ENCODE results near the gene COL4A5. TPM values are rescaled to one million over a fixed set of nuclear protein-coding genes. Genes with fewer than 3 reads are reported as not detected.

The COL4A5 gene
- total RNA-seq, 1 experiment from 2014 or later: 29.4 TPM

DNA sequence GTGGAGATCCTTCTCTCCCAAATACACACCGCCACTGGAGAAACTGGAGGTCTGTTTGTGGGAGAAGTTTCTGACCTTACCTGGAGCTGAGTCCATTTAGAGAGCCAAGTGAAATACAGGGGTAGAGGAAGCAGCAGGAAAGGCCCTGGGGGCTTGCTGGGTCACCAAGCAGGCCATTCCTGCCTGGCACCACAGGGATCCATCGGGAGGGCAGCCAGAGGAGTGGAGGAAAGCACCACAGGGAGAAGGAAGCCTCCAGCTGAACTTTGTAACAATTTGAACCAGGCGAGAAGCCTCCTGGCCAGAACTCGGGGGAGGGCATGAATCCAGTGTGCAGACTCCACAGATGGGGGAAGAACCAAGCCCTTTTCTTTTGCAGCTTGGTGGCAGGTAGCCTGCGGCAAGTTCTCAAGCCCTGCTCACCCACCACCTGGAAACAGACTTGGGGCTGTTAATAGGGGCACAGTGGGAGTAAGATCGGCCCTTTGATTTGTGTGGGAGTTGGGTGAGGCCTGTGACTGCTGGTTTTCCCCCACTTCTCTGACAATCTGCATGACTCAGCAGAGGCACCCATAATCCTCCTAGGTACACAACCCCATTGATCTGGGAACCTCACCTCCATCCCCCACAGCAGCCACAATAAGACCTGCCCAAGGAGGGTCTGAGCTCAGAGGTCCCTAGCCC is 202.1 kb downstream of the COL4A5 start (continued):
- no peak for TF ChIP-seq RAD21 (IDR thresholded peaks at IDR 0.05; ENCODE audit: low read depth)
- TF ChIP-seq, protein P1, sequence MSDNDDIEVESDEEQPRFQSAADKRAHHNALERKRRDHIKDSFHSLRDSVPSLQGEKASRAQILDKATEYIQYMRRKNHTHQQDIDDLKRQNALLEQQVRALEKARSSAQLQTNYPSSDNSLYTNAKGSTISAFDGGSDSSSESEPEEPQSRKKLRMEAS (IDR thresholded peaks at IDR 0.05): no peak

- H3K9me2 ChIP-seq (ENCODE audit: insufficient read depth): no peaks in the 10 kb centered on the region
- H3K4me3 ChIP-seq (replicated peaks in 1 of 2; ENCODE audit: low read depth in 1 of 2, low read length in 2 of 2): no peak overlapping the region
- ATAC-seq (no peak), DNase-seq (ENCODE audit: low read depth, low spot score) (no peak)
- RAD21 ChIA-PET (ENCODE audit: low non-redundant PET in 1 of 2, low total read pairs in 2 of 2, uncharacterized antibody in 2 of 2, unreplicated experiment in 2 of 2): no interaction called here
- TF ChIP-seq ZFX (IDR thresholded peaks at IDR 0.05) (no peak), SIN3A (IDR thresholded peaks at IDR 0.05; ENCODE audit: low read depth) (no peak), EZH2phosphoT487 (IDR thresholded peaks at IDR 0.05; ENCODE audit: borderline replicate concordance) (no peak), YY1 (IDR thresholded peaks at IDR 0.05; ENCODE audit: extremely low read depth, insufficient replicate concordance, low read depth, low read length) (no peak), CBX3 (IDR thresholded peaks at IDR 0.05; ENCODE audit: low read depth) (no peak), CEBPB (IDR thresholded peaks at IDR 0.05; ENCODE audit: low read depth) (no peak), ZNF274 (IDR thresholded peaks at IDR 0.05; ENCODE audit: low read depth, low read length) (no peak), CTCF (IDR thresholded peaks at IDR 0.05 in 2 of 3, conservative IDR thresholded peaks at IDR 0.05 in 1 of 3; ENCODE audit: borderline replicate concordance in 1 of 3, insufficient read depth in 1 of 3, low read depth in 2 of 3, low read length in 2 of 3) (no peak)
- TF ChIP-seq, protein P2, sequence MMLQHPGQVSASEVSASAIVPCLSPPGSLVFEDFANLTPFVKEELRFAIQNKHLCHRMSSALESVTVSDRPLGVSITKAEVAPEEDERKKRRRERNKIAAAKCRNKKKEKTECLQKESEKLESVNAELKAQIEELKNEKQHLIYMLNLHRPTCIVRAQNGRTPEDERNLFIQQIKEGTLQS (IDR thresholded peaks at IDR 0.05): no peak
- TF ChIP-seq, protein P3, sequence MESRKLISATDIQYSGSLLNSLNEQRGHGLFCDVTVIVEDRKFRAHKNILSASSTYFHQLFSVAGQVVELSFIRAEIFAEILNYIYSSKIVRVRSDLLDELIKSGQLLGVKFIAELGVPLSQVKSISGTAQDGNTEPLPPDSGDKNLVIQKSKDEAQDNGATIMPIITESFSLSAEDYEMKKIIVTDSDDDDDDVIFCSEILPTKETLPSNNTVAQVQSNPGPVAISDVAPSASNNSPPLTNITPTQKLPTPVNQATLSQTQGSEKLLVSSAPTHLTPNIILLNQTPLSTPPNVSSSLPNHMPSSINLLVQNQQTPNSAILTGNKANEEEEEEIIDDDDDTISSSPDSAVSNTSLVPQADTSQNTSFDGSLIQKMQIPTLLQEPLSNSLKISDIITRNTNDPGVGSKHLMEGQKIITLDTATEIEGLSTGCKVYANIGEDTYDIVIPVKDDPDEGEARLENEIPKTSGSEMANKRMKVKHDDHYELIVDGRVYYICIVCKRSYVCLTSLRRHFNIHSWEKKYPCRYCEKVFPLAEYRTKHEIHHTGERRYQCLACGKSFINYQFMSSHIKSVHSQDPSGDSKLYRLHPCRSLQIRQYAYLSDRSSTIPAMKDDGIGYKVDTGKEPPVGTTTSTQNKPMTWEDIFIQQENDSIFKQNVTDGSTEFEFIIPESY (IDR thresholded peaks at IDR 0.05; ENCODE audit: extremely low read depth, insufficient replicate concordance, low read length): no peak
- TF ChIP-seq, protein P1 (IDR thresholded peaks at IDR 0.05): no peak
- H3K4me2 ChIP-seq (ENCODE audit: low read length): no peak overlapping the region
- no peaks in the 10 kb centered on the region for H4K20me1 ChIP-seq (ENCODE audit: insufficient read depth)
- no peak overlapping the region for H3K27ac ChIP-seq (ENCODE audit: low read depth, low read length)
- no peak overlapping the region for H3K9ac ChIP-seq (ENCODE audit: low read length)
- no peaks in the 10 kb centered on the region for H3K79me2 ChIP-seq (ENCODE audit: insufficient read depth, low read length)
- H3K9me3 ChIP-seq (ENCODE audit: control insufficient read depth in 1 of 2, insufficient read depth in 1 of 2, low read depth in 1 of 2, low read length in 2 of 2): no peaks in the 10 kb centered on the region
- no peaks in the 10 kb centered on the region for H3K36me3 ChIP-seq (ENCODE audit: control insufficient read depth in 1 of 2, insufficient read depth in 2 of 2, low read length in 2 of 2)
- intact Hi-C loops (cut with micrococcal nuclease): no loop called here
- no peak overlapping the region for H2AFZ ChIP-seq (ENCODE audit: low read depth, low read length, poor library complexity, severe bottlenecking)
- H3K4me1 ChIP-seq (ENCODE audit: control insufficient read depth in 1 of 2, insufficient read depth in 2 of 2, low read length in 2 of 2): no peaks in the 10 kb centered on the region
- no TSS peak for BruUV-seq (replicated peaks)
- no peaks in the 10 kb centered on the region for H3K27me3 ChIP-seq (ENCODE audit: insufficient read depth, low read length)
- POLR2A ChIA-PET: no interaction called here
- CTCF ChIA-PET: no interaction called here
Observed at GRCh38 chrX:108642273-108642628, 202.6 kb downstream of the COL4A5 start.
